ENCODE results near the gene DAB2IP.

- no peak for TF ChIP-seq CTCF (conservative IDR thresholded peaks at IDR 0.05; ENCODE audit: low read depth in 2 of 2)
- TF ChIP-seq POLR2AphosphoS5 (IDR thresholded peaks at IDR 0.05; ENCODE audit: low read depth): no peak
Measured at GRCh38 chr9:121660367-121660766, 8.9 kb downstream of the DAB2IP start.

Measured in GM23338 (cell line).